ENCODE results near the gene GDI2.
"Not testable (repeated sequence)": the region's sequence is repeated elsewhere in the genome, so short reads cannot be mapped to it uniquely, and the experiment has no call there.

GDI2 gene

DNA sequence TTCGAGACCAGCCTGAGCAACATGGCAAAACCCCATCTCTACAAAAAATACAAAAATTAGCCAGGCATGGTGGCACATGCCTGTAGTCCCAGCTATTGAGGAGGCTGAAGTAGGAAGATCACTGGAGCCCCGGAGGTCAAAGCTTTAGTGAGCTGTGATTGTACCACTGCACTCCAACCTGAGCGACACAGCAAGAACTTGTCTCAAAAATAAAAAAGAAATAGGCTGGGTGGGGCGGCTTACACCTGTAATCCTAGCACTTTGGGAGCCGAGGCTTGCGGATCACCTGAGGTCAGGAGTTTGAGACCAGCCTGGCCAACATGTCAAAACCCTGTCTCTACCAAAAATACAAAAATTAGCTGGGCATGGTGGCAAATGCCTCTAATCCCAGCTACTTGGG lies 13.3 kb upstream of the GDI2 start:
- not testable (repeated sequence) for DNase-seq

DNA sequence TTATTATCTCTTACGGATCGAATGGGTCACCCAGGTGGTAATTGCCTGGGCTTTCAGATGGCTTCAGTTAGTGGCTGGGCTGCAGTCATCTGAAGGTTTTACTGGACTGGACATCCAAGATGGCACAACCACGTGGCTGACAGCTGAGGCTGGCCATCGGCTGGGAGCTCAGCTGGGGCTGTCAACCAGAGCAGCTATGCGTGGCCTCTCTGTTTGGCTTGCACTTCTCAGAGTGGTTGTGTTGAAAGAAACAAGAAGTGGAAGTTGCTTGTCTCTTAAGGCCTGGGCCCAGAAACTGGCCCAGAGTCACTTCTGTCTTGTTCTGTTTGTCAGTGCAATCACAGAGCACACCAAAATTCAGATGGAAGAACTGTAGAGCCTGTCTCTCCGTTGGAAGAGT lies 5.7 kb upstream of the GDI2 start:
- no peak for DNase-seq

DNA sequence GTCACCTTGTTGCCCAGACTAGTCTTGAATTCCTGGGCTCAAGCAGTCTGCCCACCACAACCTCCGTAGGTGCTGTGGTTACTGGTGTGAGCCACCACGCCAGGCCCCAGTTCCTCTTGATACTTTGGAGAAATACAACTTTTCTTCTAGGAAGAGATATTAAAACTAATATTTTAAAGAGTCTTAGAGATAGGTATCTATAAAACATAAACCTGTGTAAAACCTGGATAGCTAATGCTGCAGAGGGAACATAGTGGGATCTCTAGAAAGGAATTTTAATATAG lies 4.8 kb upstream of the GDI2 start:
- DNase-seq = no peak

DNA sequence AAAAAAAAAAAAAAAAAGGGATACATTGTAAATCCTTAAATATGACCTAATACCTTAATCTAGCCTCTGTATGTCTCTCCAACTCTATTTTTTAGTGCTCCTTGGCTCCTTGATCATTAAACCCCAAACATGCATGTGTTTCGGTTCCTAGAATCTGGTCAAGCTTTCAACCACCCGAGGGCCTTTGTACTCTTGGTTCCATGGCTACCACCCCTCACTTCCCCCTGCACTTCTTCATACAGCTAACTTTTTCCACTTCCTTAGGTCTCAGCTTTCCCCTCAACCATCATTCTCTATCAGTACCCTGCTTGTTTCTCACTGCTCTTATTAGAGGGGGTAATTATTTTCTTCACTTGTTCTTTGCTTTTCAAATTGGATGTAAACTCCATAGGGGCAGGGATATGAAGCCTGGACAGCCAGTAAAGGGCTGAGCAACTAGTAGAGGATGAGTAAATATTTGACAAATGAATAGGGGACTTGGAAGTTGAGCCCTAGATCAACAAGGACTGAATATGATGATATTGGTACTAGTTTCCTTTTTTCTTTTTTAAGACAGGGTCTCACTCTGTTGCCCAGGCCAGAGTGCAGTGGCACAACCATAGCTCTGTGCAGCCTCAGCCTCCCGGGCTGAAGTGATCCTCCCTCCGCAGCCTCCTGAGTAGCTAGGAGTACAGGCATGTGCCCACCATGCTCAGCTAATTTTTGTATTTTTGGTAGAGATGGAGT lies 4.3 kb upstream of the GDI2 start:
- no peak for DNase-seq

DNA sequence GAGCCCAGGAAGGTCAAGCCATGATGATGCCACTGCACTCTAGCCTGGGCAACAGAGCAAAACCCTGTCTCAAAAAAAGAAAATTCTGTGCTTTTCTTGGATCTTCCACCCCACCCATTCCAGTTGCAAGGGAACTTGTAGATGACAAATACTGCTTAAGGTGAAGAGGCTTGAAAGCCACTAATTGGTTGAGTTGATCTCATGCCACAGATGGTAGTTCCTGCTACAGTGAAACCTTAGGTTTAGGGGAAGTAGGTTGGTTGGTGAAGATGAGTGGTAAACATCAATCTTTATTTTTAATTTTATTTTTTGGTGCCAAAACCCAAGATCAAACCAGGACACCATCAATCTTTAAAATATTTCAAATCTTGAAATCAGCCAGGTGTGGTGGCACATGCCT lies 2.9 kb upstream of the GDI2 start:
- no peak for DNase-seq

DNA sequence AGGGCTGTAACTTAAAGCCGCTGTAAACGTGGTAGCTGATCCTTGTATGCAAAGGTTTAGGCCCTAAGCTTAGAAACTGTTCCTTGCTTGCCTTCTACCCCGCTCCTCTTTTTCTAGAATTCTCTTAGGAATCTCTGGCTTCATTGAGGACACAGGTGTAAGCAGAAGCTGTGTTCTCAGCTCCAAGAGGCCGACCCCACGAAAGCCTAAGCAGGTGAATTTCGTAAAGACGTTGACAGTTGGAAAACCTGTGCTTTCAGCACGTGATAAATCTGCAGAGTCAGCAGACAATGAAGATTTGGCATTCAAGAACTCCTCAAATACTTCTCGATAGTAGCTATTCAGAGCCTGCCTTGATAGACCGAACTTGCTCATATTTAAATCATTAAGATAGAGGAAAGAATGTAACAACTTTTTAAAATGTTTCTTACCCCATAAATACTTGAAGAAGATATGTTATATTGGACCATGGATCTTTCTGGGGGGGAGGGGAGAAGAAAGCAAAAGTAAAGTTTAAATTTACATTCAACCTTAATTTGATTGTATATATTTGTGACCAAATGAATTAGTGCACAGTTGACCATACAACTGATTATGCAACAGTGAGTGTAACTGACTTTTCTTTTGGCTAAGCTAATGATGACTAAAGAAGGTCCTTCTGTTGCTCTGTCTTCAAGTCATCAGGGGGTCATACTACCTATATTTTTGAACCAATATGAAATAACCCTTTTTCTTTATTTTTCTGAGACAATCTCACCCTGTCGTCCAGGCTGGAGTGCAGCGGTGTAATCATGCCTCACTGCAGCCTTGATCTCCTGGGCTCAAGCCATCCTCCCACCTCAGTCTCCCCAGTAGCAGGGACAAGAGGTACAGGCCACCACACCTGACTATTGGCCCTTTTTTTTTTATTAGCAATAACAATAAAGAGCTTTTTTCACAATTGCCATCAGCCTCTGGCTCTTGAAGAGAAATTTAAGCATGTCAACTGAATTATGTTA lies 1.2 kb upstream of the GDI2 start:
- no peak for DNase-seq

DNA sequence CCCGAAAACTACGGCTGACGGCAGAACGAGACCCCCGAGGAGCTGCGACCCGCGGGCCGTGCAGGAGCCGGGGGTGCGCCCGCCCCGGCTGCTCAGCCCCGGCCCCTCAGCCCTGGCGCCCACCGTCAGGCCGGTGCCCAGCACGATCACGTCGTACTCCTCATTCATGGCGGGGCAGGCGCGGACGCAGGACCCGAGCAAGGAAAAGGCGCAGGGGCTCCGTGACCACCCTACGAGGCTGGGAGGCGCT lies 218 bp downstream of the GDI2 start:
- DNase-seq = no peak

DNA sequence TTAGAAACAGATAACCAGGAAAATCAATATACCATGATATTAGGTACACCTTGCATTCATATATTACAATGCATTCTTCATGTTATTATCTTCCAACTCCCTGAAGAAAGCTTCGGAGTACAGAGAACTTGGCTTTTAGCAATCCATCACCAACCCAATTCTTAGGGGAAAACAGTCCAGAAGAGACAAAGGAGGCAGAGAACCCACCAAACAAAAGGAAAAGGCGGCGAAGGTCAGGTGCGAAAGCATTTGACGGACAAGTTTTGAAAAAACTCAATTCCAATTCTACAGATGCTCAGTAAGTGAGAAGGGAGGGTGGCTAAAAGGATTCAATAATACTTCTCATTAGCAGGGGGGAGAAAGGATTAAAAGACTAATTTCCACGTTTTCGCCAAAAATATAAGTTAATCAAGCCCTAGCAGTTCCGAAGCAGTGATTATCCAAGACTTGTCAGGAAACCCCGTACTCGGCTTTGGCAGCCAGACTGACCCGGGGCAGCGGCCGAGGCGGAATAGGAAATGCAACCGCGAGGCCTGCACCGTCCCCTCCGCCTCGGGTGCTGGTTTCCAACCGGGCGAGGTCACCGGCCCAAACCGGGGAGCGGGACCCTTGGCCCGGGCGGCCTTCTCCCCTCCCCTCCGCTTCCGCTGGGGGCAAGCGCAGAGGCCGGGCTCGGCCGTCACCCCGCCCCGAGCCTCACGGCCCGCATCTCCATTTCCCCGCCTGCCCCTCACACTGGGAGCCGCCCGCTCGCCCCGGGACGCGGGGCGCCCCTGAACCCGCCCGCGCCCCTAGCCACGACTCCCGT lies 747 bp downstream of the GDI2 start:
- DNase-seq = no peak

DNA sequence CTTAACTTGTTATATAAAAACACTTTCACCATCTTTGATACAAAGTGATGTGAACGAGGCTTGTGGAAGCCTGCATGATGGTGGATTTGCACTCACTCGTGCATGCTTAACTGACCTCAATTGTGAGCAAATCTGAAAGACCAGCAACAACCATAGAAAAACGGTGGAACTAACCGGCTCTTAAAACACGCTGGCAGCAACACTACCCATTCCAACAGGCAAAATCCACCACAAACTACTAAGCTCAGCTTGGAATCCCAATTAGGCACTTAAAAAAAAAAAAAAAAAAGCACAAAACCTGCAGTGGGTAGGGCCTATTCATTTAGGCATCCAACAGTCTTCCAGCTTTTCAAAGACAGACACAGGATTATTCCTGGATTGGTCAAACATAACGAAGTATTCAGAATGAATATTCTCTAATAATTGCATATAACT lies 1.8 kb downstream of the GDI2 start:
- DNase-seq = peak; percentile 14

DNA sequence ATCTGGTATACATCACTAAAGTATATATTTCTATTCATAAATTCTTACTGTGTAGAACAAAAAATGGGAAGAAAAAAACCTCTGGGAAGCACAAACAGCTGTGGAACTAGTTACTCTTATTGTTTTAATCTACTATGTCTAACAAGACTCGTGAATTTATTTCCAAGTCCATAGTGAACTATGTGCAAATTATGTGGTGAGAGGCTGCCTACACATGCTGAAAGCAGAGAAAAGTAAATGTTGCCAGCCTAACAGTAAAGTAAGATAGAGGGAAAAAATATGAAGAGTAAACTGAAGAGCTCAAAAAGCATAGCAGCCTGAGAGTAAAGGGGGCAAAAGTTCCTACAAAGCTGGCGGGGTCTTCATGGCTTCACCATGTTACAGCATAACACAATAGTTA lies 3.0 kb downstream of the GDI2 start:
- no peak for DNase-seq

DNA sequence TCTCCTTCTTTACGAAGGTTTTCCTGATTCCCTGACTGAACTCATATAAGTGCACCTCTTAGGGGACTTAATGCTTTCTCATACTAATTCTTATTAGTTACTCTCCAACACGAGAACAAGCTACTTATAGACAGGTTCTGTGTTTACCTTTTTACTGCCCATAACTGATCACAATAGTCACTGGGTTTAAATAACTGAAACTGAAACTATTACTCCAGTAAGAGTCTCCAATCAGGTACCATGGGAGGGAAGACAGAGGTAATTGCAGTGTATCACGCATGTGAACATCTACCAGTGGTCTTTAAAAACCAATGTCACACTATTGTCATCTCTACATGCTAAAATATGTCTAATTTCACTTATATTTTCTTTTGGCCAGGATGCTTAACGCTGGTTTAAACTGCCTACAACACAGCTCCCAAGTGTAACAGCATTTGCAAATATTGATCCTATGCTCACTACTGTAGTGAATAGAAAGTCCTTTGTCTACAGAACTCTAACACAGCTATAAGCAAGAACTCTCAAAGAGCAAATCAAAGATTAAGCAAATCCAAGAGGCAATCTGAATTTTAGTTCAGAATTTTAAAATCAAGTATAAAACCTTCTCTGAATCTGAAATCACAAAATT lies 3.6 kb downstream of the GDI2 start:
- DNase-seq = no peak

DNA sequence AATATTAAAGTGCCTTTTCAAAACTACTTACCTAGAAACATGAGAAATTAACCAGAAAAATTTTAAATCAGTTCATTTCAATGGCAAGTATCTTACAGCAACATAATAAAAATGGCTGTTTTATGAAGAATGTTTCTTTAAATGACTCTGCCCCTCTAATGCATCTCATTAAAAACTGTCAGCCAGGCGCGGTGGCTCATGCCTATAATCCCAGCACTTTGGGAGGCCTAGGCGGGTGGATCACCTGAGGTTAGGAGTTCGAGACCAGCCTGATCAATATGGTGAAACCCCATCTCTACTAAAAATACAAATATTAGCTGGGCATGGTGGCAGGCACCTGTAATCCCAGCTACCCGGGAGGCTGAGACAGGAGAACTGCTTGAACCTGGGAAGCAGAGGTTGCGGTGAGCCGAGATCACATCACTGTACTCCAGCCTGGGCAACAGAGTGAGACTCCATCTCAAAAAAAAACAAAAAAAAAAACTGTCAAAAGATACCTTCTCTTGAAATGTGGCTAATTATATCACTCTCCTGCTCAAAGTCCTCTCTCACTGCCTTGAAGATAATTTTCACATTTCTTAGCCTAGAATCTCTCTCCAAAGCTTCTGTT lies 4.3 kb downstream of the GDI2 start:
- DNase-seq = not testable (repeated sequence)

DNA sequence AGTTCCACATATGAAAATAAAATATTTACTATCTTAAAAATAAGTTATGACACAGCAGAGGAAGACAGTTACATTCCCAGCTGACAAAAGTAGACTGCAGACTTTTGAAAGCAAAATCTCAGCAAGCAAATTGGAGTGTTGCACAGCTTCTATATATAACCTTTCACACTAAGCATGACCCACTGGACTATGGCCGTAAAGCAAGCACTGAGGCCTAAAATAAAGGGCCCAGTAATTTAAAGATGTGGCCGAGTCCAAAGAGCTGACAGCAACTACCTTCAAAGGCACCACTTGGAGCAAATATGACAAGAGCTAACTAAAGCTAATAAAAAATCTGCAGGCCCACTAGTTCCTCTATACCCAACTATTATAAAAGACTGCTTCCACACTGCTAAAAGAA lies 6.5 kb downstream of the GDI2 start:
- DNase-seq = no peak

DNA sequence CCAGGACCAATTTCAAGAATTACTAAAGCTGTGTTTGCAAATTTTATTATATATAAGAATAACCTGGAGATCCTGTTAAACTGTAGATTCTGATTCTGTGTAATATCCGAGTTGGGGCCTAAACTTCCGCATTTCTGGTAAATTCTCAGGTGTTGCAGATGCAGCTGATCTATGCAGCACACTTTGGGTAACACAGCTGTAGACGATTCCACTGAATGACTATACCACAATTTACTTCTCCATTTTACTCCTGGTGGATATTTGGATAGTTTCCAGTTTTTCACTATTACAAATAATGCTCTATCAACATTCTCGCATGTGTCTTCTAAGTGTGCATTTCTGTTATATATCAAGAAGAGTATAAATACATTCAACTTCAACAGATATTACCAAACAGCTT lies 7.5 kb downstream of the GDI2 start:
- no peak for DNase-seq

DNA sequence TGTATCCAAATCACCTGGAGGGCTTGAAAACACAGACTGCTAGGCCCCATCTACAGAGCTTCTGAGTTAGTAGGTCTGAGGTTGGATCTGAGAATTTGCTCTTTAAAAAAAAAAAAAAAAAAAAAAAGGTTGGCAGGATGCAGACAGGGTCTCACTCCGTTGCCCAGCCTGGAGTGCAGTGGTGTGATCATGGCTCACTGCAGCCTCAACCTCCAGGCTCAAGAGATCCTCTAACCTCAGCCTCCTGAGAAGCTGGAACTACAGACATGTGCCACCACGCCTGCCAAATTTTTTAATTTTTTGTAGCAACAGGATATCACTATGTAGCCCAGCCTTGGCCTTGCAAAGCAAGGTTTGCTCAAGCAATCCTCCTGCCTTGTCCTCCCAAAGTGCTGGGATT lies 8.0 kb downstream of the GDI2 start:
- no peak for DNase-seq

DNA sequence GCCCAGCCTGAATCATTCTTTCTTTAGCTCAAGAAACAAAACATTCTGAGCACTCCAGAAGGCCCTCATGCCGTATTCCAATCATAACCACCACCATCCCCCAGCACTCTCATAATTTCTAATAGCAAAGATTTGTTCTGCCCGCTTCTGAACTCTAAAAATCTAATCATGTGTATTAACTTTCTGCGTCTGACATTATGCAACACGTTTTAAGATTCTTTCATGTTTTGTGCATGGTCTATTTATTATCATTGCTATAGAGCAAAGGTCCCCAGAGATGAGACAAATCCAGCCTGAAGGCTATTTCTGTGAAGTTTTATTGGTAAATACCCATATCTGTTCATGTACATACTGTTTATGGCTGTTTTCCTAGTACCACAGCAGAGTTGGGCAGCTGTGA lies 8.8 kb downstream of the GDI2 start:
- DNase-seq = no peak

DNA sequence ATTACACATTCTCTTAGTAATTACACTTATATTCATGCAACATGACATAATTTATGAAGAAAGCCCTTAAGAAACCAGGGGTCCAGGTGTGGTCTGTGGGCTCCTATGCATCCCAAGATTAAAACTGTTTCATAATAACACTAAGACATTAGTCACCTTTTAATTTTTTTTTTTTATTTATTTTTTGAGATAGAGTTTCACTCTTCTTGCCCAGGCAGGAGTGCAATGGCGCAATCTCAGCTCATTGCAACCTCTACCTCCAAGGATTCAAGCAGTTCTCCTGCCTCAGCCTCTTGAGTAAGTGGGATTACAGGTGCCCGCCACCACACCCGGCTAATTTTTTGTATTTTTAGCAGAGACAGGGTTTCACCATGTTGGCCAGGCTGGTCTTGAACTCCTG lies 12.5 kb downstream of the GDI2 start:
- DNase-seq = no peak

DNA sequence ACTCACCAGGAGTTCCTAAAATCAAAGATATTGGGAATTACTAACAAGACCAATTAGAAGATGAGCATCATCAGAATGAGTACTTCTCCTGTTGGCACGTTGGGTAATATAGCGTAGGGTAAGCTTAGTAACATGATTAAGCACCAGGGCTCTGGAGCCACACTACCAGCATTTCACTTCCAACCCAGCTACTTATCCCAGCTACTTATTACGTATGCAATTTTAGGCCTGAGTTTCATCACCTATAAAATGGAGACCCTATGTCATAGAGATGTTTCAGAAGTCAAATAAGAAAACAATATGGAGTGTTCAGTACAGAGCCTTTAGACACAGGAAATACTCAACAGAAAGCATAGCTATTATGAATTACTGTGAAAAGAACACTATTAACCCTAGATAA lies 19.0 kb downstream of the GDI2 start:
- no peak for DNase-seq

DNA sequence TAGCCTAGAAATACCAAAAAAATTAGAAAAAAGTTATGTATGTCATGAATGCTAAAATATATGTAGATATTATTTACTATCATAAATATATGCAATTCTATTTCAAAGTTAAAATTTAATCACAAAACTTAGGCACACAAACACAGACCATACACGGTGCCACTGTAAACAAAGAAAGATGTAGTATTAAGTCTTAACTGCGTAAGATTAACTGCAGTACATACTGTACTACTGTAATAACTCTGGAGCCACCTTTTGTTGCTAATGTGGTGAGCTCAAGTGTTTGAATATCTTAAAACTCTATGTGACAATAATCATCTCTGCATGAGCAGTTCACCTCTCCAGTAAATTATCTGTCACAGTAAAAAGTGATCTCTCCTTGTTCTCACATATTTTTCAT lies 23.6 kb downstream of the GDI2 start:
- no peak for DNase-seq

DNA sequence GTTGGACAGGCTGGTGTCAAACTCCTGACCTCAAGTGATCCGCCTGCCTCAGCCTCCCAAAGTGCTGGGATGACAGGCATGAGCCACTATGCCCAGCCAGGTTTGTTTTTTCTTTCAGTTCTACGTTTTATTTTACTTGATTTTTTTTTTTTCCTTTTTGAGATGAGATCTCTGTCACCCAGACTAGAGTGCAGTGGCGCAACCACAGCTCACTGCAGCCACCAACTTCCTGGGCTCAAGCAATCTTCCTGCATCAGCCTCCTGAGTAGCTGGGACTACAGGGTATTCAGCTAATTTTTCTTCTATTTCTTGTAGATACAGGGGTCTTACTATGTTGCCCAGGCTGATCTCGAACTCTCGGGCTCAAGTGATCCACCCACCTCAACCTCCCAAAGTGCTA lies 24.3 kb downstream of the GDI2 start:
- no peak for DNase-seq

DNA sequence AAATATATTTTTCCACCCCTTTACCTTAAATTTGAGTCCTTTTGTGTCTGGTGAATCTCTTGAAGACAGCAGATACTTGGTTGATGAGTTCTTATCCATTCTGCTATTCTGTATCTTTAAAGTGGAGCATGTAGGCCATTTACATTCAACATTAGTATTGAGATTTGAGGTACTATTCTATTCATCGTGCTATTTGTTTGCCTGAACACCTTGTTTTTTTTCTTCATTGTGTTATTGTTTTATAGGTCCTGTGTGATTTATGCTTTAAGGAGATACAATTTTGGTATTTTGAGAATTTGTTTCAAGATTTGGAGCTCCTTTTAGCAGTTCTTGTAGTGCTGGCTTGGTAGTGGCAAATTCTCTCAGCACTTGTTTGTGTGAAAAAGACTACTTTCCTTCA lies 29.9 kb downstream of the GDI2 start:
- no peak for DNase-seq

DNA sequence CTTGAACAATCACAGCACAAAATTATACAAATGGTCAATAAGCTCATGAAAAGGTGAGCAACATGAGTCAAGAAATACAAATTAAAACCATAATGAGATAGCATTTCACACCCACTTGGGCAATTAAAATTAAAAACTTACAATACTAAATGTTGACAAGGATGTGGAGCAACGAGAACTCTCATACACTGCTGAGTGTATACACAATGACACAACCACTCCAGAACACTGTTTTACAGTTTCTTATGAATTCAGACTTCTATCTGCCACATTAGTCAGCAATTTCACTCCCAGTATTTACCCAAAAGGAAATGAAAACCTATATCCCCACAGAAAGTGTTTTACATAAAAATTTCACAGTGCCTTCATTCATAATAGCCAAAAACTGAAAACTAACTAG lies 31.1 kb downstream of the GDI2 start:
- no peak for DNase-seq

DNA sequence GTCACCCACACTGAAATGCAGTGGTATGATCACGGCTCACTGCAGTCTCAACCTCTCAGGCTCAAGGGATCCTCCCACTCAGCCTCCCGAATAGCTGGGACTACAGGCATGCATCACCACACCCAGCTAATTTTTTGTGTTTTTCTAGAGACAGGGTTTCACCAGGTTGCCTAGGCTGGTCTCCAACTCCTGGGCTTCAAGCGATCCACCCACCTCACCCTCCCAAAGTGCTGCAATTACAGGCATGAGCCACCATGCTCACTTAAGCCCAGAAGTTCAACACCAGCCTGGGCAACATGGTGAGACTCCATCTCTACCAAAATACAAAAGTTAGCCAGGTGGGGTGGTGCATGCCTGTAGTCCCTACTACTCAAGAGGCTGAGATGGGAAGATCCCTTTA lies 33.5 kb downstream of the GDI2 start:
- no peak for DNase-seq

Measured in COR-L47 (cell line).